Measurements from ENCODE around the gene SAFB2. TPM values are rescaled to one million over a fixed set of nuclear protein-coding genes. Genes with fewer than 3 reads are reported as not detected.

Gene SAFB2
- total RNA-seq, 1 donor from 2014 or later, result 70.9 TPM

DNA sequence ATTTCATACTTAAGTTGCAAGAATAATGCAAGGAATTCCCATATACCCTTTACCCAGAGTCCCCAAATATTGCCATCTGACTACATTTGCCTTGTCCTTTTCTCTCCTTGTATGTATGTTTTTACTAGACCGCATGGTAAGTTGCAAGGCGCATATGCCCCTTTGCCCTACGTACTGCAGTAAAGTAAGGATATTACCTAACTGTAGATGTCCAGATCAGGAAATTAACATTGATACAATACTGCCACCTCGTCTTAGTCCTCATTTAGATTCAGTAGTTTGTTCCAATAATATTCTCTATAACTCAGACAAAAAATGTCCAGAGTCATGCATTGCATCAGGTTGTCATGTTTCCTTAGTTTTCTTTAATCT is 9.7 kb upstream of the SAFB2 start:
- H3K4me3 Mint-ChIP-seq (ENCODE audit: unreplicated experiment), result no peak overlapping the region
- H3K9me3 Mint-ChIP-seq (ENCODE audit: unreplicated experiment), result no peaks in the 10 kb centered on the region
- H3K27ac Mint-ChIP-seq (ENCODE audit: unreplicated experiment), result no peak overlapping the region
- H3K4me1 Mint-ChIP-seq (ENCODE audit: low read depth, unreplicated experiment), result peaks cover 17% of the 10 kb centered on the region
- no peak for DNase-seq
- peaks cover 3% of the 10 kb centered on the region for H3K27me3 Mint-ChIP-seq (ENCODE audit: unreplicated experiment)
- no peak for TF ChIP-seq CTCF (IDR thresholded peaks at IDR 0.05; ENCODE audit: partially characterized antibody, unreplicated experiment)
- no peaks in the 10 kb centered on the region for H3K36me3 Mint-ChIP-seq (ENCODE audit: unreplicated experiment)

GRCh38 chr19:5631567-5632240 is 9.1 kb upstream of the SAFB2 start:
- H3K9me3 Mint-ChIP-seq (ENCODE audit: unreplicated experiment), result no peaks in the 10 kb centered on the region
- DNase-seq, result no peak
- peaks cover 17% of the 10 kb centered on the region for H3K4me1 Mint-ChIP-seq (ENCODE audit: low read depth, unreplicated experiment)
- TF ChIP-seq CTCF (IDR thresholded peaks at IDR 0.05; ENCODE audit: partially characterized antibody, unreplicated experiment), result no peak
- H3K4me3 Mint-ChIP-seq (ENCODE audit: unreplicated experiment), result no peak overlapping the region
- H3K36me3 Mint-ChIP-seq (ENCODE audit: unreplicated experiment), result no peaks in the 10 kb centered on the region
- peaks cover 3% of the 10 kb centered on the region for H3K27me3 Mint-ChIP-seq (ENCODE audit: unreplicated experiment)
- no peak overlapping the region for H3K27ac Mint-ChIP-seq (ENCODE audit: unreplicated experiment)

DNA sequence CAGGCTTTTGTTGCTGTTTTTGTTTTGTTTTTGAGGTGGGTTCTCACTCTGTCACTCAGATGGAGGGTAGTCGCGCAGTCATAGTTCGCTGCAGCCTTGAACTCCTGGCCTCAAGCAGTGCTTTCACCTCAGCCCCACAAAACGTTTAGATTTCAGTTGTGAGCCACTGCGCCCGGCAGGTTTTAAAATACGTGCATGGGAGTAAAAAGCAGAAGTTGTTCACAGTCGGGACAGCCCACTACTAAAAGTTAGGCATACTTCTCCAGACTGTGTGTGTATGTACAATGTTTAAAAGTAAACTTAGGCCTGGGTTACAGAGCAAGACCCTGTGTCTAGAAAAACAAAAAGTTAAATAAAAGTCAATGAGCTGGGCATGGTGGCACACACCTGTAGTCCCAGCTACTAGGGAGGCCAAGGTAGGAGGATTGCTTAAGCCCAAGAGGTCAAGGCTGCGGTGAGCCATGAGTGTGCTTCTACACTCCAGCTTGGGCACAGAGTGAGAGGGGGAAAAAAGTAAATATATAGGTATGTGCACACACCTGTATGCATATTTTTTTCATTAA is 6.4 kb upstream of the SAFB2 start:
- Mint-ChIP-seq H3K4me1 (ENCODE audit: low read depth, unreplicated experiment) (peaks cover 30% of the 10 kb centered on the region), H3K36me3 (ENCODE audit: unreplicated experiment) (peaks cover 6% of the 10 kb centered on the region), H3K27ac (ENCODE audit: unreplicated experiment) (no peak overlapping the region), H3K27me3 (ENCODE audit: unreplicated experiment) (peaks cover 5% of the 10 kb centered on the region), H3K9me3 (ENCODE audit: unreplicated experiment) (peaks cover 4% of the 10 kb centered on the region), H3K4me3 (ENCODE audit: unreplicated experiment) (no peak overlapping the region)
- no peak for TF ChIP-seq CTCF (IDR thresholded peaks at IDR 0.05; ENCODE audit: partially characterized antibody, unreplicated experiment)
- no peak for DNase-seq

- Mint-ChIP-seq H3K36me3 (ENCODE audit: unreplicated experiment) (peaks cover 6% of the 10 kb centered on the region), H3K27ac (ENCODE audit: unreplicated experiment) (no peak overlapping the region), H3K4me1 (ENCODE audit: low read depth, unreplicated experiment) (peaks cover 30% of the 10 kb centered on the region), H3K27me3 (ENCODE audit: unreplicated experiment) (peaks cover 6% of the 10 kb centered on the region), H3K9me3 (ENCODE audit: unreplicated experiment) (peaks cover 4% of the 10 kb centered on the region), H3K4me3 (ENCODE audit: unreplicated experiment) (no peak overlapping the region)
- DNase-seq, result no peak
- no peak for TF ChIP-seq CTCF (IDR thresholded peaks at IDR 0.05; ENCODE audit: partially characterized antibody, unreplicated experiment)
These were observed 5.9 kb upstream of the SAFB2 start for GRCh38 chr19:5628461-5628860.

DNA sequence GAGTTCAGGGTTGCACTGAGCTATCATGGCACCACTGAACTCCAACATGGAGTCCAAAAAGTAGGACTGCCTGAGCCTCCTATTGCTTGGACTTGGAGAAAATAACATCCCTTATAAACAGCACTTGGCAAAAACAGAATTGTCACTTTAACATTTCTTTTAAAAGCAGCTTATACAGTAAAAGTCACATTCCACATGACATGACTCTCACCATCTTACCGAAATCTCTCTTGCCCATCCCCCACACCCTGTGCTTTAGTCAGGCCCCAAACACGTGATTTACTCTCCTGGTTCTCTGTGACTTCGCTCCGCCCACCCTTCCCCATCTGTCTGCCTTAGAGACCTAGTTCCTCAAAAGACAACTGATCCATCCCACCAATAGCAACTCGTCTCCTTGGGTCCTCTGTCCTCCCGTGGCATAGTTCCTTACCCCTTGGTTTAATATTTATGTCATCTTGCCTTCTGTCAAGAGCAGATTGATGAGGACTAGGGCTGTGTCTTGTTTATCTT is 4.9 kb upstream of the SAFB2 start:
- Mint-ChIP-seq H3K36me3 (ENCODE audit: unreplicated experiment) (peaks cover 6% of the 10 kb centered on the region), H3K4me3 (ENCODE audit: unreplicated experiment) (peak overlapping the region; percentile 53), H3K4me1 (ENCODE audit: low read depth, unreplicated experiment) (peaks cover 26% of the 10 kb centered on the region), H3K9me3 (ENCODE audit: unreplicated experiment) (peaks cover 7% of the 10 kb centered on the region), H3K27me3 (ENCODE audit: unreplicated experiment) (peaks cover 10% of the 10 kb centered on the region), H3K27ac (ENCODE audit: unreplicated experiment) (peak overlapping the region; percentile 60)
- TF ChIP-seq CTCF (IDR thresholded peaks at IDR 0.05; ENCODE audit: partially characterized antibody, unreplicated experiment), result no peak
- DNase-seq, result peak; percentile 79

Data from glutamatergic neuron (in vitro differentiated cells).